CD4-positive, alpha-beta T cell treated with Interleukin-2 at 100 ng/mL for 4 hours (primary cell): Measurements from ENCODE around the gene IPPK.
"Not testable (repeated sequence)": the region's sequence is repeated elsewhere in the genome, so short reads cannot be mapped to it uniquely, and the experiment has no call there.

Experiments used
- DNase-seq: peaks from one replicate; pipeline ENCODE4 v3.0.0-alpha.2; 2020; ENCODE audit warnings: low spot score

Gene IPPK

GRCh38 chr9:92595075-92595474 lies 74.9 kb downstream of the IPPK start:
- DNase-seq, result not testable (repeated sequence)

GRCh38 chr9:92592946-92593861 lies 76.7 kb downstream of the IPPK start:
- no peak for DNase-seq

- no peak for DNase-seq
These were observed 77.4 kb downstream of the IPPK start for GRCh38 chr9:92592537-92592936.

- DNase-seq, result no peak
These were observed 79.6 kb downstream of the IPPK start for GRCh38 chr9:92590377-92590776.

- DNase-seq, result no peak
These were observed 80.0 kb downstream of the IPPK start for GRCh38 chr9:92589923-92590322.

- DNase-seq, result no peak
These were observed 93.8 kb downstream of the IPPK start for GRCh38 chr9:92576175-92576574.

- not testable (repeated sequence) for DNase-seq
These were observed 96.3 kb downstream of the IPPK start for GRCh38 chr9:92573612-92574011.

- DNase-seq, result not testable (repeated sequence)
These were observed 98.1 kb downstream of the IPPK start for GRCh38 chr9:92571871-92572270.

GRCh38 chr9:92564982-92565381 lies 104.9 kb downstream of the IPPK start:
- DNase-seq, result no peak

- no peak for DNase-seq
These were observed 105.4 kb downstream of the IPPK start for GRCh38 chr9:92564504-92564903.
